HG02840 (cell line): ENCODE data around the gene RNH1.
A peak's percentile ranks its signal among the peaks of the same experiment; 100 is the strongest.
"Not testable (repeated sequence)": the region's sequence is repeated elsewhere in the genome, so short reads cannot be mapped to it uniquely, and the experiment has no call there.

Experiments
- ATAC-seq: cut with Tn5 transposase; IDR thresholded peaks from one replicate; pipeline ENCODE4 v1.9.1; 2021; ENCODE audit warnings: mild to moderate bottlenecking, moderate library complexity, moderate number of reproducible peaks; ENCODE audit not compliant: unreplicated experiment, low FRiP score

Gene RNH1

DNA sequence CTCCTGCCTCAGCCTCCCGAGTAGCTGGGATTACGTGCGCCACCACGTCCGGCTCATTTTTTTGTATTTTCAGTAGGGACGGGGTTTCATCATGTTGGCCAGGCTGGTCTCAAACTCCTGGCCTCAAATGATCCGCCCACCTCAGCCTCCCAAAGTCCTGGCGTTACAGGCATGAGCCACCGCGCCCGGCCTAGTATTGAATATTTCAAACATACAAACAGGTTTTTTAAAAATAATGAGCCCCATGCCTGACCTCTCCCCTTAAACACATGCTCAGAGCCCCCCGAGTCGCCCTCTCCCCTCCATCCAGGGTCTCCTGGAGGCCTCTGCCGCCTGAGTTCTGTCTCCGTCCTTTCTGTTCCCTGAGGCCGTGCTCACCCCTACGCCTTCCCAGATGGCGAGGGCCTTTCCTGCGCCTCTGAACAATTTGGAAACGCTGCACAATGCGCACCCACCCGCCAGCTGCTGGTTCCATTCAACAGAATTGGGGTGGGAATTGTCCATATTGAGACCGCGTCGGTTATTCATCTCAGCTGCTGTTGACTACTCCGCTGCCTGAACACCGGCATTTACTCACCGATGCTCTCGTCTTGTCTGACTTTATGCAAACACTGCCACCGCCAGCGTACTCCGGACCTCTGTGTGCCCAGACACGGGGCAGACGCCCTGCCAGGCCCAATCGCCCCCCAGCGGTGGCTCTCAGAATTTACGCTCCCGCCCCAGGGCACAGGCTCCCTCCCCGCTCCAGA is 13.6 kb upstream of the RNH1 start:
- no peak for ATAC-seq

- ATAC-seq: peak; percentile 81
These were observed 11.6 kb upstream of the RNH1 start for GRCh38 chr11:518463-519202.

GRCh38 chr11:516918-517685 is 10.1 kb upstream of the RNH1 start:
- not testable (repeated sequence) for ATAC-seq

DNA sequence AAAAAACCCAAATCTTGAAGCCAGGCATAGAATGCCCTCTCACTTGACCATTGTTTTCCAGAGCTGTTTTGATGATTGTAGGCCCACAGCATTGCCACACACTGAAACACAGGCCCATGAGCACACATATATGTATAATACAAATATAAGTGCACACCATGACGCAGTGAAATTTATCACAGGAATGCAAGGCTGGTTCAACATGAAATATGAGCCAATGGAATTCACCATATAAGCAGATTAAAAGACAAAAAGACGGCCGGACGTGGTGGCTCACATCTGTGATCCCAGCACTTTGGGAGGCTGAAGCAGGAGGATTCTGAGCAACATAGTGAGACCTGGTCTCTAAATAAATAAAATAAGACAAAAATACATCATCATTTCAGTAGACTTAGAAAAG is 9.4 kb upstream of the RNH1 start:
- no peak for ATAC-seq

- ATAC-seq: no peak
These were observed 8.1 kb upstream of the RNH1 start for GRCh38 chr11:515131-515530.

DNA sequence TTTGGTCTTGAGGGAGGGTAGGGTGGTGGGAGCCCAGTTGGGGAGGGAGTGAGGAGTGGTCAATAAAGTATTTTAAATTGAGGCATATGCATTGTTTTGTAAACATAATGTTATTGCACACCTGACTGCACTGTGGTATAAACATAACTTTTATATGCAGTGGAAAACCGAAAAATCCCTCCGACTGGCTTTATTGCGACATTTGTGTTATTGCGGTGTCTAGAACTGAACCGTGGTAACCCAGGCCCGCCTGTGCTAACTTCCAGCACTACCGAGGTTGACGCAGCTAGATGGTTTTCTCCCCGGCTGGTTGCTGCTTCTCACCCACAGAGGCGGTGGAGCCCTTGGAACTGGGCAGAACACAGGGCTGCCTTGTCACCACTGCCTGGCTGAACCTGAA is 7.6 kb upstream of the RNH1 start:
- ATAC-seq: no peak

GRCh38 chr11:512761-513595 is 5.9 kb upstream of the RNH1 start:
- no peak for ATAC-seq

- no peak for ATAC-seq
These were observed 1.9 kb upstream of the RNH1 start for GRCh38 chr11:508956-509355.

- ATAC-seq: no peak
These were observed 879 bp upstream of the RNH1 start for GRCh38 chr11:507727-508515.

DNA sequence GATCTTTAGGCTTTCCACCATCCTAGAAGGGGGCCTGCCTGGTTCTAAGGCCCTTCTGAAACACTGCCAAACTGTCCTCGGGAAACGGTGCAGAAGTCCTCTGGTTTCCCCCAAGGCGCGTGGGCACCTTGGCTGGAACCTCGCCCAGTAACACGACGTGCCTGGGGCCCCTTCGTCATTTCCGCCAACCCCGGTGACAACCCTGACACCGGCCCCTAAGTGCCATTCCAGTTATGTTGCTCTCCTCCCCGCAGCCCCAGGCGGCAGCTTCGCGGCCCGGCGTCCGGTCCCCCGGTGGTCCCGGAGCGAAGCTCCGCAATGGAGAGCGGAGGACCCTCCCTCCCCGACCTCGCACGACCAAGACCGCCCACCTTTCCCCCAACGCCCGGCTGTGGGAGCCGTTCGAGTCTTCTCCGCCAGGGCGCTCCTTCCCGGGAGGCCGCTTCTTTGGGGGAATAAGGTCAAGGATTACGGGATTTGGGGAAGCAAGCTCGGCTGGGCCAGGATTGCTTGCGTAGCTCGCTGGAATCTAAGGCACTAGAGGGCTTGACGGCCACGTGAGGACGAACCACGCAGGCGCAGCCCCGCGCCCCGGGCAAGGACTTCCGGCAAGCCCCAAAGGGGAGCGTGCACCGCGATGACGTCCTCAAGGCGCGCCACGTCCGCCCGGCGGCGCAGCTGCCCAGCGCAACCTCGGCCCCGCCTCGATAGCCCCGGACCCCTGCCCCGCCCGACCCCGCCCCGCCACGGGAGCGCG is 626 bp downstream of the RNH1 start:
- ATAC-seq: peak; percentile 77

DNA sequence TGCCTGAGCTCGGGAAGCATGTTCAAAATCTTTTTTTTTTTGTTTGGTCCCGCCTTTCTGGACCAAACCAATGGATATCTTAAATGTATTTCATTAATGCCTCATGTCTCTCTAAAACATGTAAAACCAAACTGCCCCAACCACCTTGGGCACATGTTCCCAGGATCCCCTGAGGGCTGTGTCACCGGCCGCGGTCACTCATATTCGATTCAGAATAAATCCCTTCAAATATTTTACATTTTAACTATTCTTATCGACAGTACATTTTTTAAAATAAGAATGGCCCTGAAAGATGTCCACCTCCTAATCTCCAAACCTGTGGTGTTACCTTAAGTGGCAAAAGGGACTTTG is 2.1 kb downstream of the RNH1 start:
- no peak for ATAC-seq

- no peak for ATAC-seq
These were observed 2.7 kb downstream of the RNH1 start for GRCh38 chr11:504053-504993.

DNA sequence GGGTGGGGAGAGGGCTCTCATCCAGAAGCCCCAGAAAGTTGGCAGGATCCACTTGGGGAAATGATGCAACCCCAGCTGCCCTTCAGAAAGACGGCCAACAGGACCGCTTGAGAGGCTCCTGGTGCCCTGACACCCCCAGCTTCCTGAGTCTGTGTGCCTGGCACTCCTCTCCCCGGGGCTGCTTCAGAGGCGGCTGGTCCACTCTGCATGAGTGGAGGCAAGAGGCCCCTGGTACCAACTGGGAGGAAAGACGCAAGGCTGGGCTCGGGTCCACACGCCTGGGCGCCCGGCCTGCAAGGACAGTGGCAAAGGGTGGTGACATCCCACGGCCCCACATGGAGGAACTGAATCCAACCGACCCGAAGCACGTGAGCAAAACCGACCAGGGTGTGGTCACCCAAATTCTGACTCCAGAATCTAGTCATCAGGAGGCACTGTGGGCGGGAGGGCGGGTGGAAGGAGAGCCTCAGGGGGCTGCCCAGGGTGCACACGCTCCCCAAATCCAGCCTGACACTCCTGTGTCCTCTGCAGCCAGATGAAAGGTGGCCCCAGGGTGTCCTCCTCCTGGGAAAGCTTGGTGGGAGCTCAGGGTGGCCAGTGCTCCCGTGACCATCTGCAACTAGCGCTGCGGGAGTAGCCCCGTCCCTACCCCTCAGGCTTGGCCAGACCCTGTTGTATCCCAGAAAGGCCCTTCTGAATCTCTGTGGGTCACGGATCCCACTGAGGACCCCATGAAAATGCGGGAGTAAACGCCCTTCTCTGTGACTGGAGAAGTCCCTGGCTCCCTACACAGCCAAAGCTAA is 3.7 kb downstream of the RNH1 start:
- ATAC-seq: no peak

- ATAC-seq: no peak
These were observed 4.5 kb downstream of the RNH1 start for GRCh38 chr11:502288-503178.

GRCh38 chr11:501683-502287 is 5.3 kb downstream of the RNH1 start:
- ATAC-seq: no peak
